A549 (cell line): Measurements from ENCODE around the gene LILRB3.

Experiments
- CHD2 ChIP-seq: fragments of 150-350 bp; IDR thresholded peaks from 2 replicates; pipeline ENCODE4 v1.6.1; 2014; ENCODE audit warnings: low read length; ENCODE audit not compliant: partially characterized antibody
- CHD4 ChIP-seq: fragments of 200-600 bp; sonication (generic); IDR thresholded peaks from 2 replicates; pipeline ENCODE4 v1.6.1; 2016; ENCODE audit warnings: antibody characterized with exemption, mild to moderate bottlenecking, borderline replicate concordance
- EP300 ChIP-seq, 2 experiments: fragments of >200 bp; sonication (Bioruptor Twin); formaldehyde crosslinking; IDR thresholded peaks; 2 replicates in 1 of 2; 3 replicates in 1 of 2; pipeline ENCODE4 v1.6.1; 2016 to 2017
- KDM1A ChIP-seq: fragments of 200-600 bp; sonication (generic); IDR thresholded peaks from 2 replicates; pipeline ENCODE4 v1.6.1; 2016; ENCODE audit warnings: low read depth, mild to moderate bottlenecking
- MAFK ChIP-seq: fragments of 450-650 bp; IDR thresholded peaks from 2 replicates; pipeline ENCODE4 v1.6.1; 2014; ENCODE audit not compliant: partially characterized antibody
- NPAS2 ChIP-seq: fragments of 250-450 bp; sonication (Bioruptor Pico); IDR thresholded peaks from 2 replicates; pipeline ENCODE4 v1.8.0; 2022; ENCODE audit warnings: mild to moderate bottlenecking, moderate library complexity, borderline replicate concordance
- PHF8 ChIP-seq: fragments of 200-600 bp; sonication (generic); IDR thresholded peaks from 2 replicates; pipeline ENCODE4 v1.6.1; 2016; ENCODE audit warnings: low read depth, mild to moderate bottlenecking, antibody characterized with exemption, moderate library complexity, borderline replicate concordance
- POLR2A ChIP-seq: IDR thresholded peaks from 2 replicates; pipeline ENCODE4 v1.6.1; 2012; ENCODE audit warnings: mild to moderate bottlenecking, low read length
- POLR2AphosphoS2 ChIP-seq: conservative IDR thresholded peaks from 2 replicates; pipeline ENCODE4 v1.6.1; 2012; ENCODE audit warnings: low read length, improper control_type of control experiment, inconsistent platforms
- TF ChIP-seq, protein P1 (sequence below): fragments of 200-600 bp; sonication (generic); IDR thresholded peaks from 2 replicates; pipeline ENCODE4 v1.6.1; 2016; ENCODE audit warnings: antibody characterized with exemption, mild to moderate bottlenecking, moderate library complexity
- TF ChIP-seq, protein P2 (sequence below): fragments of >200 bp; sonication (Bioruptor Twin); formaldehyde crosslinking; IDR thresholded peaks from 3 replicates; pipeline ENCODE4 v1.5.1; 2016
- TF ChIP-seq, protein P3 (sequence below): IDR thresholded peaks from 2 replicates; pipeline ENCODE4 v1.6.1; 2012

DNA sequence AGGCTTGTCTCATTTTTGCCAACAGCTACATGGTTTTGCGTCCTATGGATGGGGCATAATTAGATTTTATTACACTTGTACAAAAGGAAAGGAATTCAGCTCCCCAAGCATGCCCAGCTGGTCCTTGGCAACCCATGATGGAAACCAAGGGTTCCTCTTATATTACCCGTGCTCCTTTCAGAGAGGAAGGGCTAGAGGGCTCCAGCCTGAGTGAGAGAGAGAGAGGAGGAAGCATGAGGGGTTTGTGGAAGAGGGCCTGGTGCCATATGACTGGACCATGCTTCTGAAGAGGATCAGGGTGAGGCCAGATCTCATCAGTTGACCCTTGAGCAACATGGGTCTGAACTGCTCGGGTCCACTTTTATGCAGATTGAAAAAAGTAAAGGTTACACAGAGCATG lies 25.7 kb downstream of the LILRB3 start:
- TF ChIP-seq POLR2A, result no peak
- TF ChIP-seq, protein P1, sequence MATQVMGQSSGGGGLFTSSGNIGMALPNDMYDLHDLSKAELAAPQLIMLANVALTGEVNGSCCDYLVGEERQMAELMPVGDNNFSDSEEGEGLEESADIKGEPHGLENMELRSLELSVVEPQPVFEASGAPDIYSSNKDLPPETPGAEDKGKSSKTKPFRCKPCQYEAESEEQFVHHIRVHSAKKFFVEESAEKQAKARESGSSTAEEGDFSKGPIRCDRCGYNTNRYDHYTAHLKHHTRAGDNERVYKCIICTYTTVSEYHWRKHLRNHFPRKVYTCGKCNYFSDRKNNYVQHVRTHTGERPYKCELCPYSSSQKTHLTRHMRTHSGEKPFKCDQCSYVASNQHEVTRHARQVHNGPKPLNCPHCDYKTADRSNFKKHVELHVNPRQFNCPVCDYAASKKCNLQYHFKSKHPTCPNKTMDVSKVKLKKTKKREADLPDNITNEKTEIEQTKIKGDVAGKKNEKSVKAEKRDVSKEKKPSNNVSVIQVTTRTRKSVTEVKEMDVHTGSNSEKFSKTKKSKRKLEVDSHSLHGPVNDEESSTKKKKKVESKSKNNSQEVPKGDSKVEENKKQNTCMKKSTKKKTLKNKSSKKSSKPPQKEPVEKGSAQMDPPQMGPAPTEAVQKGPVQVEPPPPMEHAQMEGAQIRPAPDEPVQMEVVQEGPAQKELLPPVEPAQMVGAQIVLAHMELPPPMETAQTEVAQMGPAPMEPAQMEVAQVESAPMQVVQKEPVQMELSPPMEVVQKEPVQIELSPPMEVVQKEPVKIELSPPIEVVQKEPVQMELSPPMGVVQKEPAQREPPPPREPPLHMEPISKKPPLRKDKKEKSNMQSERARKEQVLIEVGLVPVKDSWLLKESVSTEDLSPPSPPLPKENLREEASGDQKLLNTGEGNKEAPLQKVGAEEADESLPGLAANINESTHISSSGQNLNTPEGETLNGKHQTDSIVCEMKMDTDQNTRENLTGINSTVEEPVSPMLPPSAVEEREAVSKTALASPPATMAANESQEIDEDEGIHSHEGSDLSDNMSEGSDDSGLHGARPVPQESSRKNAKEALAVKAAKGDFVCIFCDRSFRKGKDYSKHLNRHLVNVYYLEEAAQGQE, result no peak
- TF ChIP-seq, protein P2, sequence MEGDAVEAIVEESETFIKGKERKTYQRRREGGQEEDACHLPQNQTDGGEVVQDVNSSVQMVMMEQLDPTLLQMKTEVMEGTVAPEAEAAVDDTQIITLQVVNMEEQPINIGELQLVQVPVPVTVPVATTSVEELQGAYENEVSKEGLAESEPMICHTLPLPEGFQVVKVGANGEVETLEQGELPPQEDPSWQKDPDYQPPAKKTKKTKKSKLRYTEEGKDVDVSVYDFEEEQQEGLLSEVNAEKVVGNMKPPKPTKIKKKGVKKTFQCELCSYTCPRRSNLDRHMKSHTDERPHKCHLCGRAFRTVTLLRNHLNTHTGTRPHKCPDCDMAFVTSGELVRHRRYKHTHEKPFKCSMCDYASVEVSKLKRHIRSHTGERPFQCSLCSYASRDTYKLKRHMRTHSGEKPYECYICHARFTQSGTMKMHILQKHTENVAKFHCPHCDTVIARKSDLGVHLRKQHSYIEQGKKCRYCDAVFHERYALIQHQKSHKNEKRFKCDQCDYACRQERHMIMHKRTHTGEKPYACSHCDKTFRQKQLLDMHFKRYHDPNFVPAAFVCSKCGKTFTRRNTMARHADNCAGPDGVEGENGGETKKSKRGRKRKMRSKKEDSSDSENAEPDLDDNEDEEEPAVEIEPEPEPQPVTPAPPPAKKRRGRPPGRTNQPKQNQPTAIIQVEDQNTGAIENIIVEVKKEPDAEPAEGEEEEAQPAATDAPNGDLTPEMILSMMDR, result no peak
- no peak for TF ChIP-seq KDM1A
- TF ChIP-seq, protein P3, sequence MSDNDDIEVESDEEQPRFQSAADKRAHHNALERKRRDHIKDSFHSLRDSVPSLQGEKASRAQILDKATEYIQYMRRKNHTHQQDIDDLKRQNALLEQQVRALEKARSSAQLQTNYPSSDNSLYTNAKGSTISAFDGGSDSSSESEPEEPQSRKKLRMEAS, result no peak
- no peak for TF ChIP-seq POLR2AphosphoS2
- no peak for TF ChIP-seq CHD4
- TF ChIP-seq PHF8, result no peak
- TF ChIP-seq CHD2, result no peak
- TF ChIP-seq MAFK, result no peak
- no peak for TF ChIP-seq NPAS2
- TF ChIP-seq EP300 (IDR thresholded peaks at IDR 0.05), result no peak
